Measurements from ENCODE around the gene FAM50B.

The FAM50B gene

GRCh38 chr6:3820563-3820962 lies 28.6 kb upstream of the FAM50B start:
- no peak for DNase-seq

DNA sequence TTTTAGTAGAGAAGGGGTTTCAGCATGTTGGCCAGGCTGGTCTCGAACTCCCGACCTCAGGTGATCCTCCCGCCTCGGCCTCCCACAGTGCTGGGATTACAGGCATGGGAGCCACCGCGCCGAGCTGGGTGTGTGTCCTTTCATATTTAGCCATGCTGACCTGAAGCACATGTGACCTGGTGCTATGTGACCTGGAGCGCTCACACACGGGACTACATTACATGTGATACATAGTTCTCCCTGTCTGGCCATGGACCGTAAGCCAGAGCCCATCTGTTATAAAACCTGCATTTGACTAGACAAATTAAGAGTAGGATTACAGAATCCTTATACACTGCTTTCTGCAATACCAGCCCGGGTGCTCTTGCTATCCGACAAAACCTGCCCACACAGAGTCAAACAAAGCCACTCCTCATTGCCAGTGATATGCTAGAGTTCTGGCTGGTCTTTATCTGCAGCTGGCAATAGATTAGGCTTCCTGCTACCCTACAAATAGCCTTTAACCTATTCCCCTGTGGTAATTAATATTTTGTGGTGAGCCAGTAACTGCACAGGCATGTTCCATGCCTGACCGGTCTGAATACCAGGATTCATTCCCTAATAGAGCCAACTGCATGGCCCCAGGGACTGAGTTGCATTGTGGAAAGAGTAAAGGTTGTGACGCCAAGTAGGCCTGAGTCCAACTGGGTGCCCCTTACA lies 26.3 kb upstream of the FAM50B start:
- no peak for DNase-seq

- no peak for DNase-seq
Observed at GRCh38 chr6:3823671-3824070, 25.5 kb upstream of the FAM50B start.

DNA sequence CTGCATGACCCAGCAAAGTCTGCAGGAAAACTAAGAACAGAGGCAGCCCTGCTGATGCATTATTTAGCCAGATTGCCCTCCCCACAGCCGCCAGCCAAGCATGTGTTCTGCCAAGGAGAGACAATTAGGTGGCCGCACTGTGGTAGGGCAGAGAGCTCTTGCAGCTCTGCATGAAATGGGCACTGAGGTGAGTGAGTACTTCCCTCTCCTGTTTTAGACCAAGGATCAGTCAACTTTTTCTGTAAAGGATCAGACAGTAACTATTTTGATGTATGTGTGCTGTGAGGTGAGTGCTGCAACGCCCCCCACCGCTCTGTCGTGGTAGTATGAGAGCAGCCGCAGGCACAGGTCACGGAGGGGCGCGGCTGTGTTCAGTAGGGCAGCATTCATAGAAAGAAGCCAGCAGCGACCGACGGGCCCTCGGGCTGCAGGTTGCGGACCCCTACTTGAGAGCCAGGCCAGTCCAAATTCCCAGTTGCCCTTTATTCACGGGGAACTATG lies 23.8 kb upstream of the FAM50B start:
- no peak for DNase-seq

DNA sequence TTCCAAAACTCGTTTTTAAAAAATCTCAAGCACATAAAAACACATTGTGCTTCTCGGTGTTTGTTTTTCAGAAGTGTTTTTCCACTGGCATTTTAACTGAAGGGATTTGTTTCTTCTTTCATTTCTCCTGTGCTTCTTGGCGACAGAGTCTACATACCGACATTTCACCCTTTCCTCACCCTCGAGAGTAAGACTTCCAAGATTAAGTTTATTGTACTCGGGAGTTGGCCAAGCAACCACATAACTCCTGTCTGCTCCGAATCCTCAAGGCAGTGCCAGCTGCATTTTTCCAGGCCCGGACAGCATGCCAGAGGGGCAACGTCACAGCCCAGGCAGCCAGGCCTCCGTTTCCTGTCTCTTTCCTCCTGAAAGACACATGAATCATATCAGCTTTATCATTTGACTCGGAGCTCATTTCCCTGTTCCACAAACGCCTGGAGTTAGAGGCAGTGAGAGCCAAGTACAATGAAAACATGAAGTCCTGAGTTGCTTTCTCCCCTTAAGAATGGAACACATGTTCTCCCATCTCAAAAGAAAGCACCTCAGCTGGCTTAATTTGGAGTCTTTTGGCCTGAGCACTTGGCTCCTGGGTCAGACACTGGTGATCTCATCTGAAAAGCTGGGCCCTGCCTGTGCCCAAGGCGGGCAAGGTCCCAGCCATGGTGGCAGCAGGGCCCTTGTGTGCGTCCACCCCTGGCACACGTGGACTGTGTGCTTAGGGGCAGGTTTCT lies 23.2 kb upstream of the FAM50B start:
- no peak for DNase-seq

DNA sequence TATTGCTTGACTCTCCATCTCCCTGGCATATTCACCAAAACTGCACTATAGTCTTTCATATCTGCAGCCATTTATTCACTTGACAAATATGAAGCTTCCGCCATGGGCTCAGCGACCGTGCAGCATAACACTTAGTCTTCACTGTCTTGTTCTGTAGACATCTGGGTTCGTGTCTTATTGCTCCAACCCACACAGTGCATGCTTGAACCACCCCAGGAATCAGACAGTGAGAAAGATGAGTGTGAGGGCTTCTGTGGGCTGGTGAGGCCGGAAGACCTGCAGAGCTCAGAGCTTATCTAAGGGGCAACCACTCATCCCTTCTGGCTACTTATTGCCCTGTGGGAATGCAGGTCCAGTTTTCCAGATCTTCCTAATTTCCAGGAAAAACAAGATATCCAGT lies 19.9 kb upstream of the FAM50B start:
- DNase-seq, result no peak

DNA sequence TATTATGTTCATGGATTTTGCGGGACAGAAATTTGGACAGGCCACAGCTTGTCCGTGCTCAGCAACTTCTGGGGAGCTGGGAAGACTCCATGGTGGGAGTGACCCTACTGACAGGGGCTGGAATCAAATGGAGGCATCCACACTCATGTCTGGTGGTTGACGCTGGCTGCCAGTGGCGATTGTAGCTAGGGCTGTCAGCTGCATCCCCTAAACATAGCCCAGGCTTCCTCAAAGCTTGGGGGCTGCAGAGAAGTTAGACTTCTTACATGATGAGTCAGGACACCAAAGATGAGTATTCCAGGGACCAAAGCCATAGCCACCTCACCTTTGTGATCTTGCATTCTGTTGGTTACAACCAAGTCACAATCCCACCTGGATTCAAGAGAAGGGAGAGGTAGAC lies 18.4 kb upstream of the FAM50B start:
- no peak for DNase-seq

DNA sequence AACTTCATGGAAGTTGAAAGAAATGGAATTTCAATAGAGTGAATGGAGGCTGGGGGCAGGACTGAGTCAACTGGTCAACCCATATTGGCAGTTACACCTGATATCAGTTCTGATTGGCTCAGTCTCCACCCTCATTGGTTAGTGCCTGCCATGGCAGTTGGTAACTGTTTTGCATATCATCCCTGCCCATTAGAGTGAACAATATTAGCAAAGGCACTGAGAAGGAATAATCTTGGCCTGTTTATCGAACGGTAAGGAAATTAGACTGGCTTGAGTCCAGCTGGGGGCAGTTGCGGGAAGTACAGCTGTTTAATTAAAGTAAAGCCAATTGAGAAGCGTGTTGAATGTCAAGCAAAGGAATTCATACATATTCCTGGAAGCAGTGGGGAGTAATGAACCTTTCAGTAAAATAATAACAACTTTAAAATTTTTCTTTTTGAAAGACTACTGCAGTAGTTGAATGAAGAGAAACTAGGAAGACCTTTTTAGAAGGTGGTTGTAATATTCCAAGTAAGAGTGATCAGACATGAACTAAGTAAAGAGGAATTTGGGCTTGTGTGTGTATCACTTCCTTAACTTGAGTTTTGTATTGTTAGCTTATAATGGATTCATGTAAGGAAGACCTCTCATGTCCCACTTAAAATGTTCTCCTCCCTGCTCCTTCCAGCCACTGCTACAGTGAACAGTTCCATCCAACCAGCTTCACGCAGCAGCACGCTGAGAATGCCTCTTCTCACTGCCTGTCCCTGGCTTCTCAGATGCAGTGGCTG lies 17.2 kb upstream of the FAM50B start:
- DNase-seq, result no peak

DNA sequence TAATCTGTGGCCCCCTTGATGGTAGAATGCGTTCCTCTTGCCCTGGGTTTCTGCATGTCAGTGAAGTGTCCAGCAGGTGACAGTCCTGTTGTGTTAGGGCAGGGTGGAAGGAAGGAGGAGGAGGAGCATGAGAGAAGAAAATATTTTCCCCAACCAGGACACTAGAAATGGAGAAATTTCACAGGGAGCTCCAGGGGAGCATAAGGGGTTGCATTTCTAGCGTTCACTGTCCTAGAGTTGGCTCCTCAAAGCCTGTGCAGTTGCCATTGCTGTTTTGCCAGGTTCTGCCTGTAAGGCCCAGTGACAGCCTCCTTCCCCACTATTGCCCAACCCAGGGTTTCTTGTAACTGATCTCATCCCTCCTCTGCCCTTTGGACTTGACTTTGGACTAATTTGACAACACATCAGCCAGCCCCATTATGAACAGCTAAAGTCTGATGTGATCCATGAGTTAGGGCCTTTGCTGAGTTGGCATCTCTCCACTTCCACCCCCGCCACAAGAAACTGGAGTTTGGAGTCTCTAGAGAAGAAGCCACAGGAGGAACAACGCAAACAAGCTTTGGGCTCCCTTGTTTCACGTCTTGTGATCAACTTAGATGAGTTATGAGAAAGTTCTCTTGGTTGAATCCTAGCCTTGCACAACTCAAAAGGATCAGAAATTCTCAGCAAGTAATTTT lies 14.0 kb upstream of the FAM50B start:
- no peak for DNase-seq

DNA sequence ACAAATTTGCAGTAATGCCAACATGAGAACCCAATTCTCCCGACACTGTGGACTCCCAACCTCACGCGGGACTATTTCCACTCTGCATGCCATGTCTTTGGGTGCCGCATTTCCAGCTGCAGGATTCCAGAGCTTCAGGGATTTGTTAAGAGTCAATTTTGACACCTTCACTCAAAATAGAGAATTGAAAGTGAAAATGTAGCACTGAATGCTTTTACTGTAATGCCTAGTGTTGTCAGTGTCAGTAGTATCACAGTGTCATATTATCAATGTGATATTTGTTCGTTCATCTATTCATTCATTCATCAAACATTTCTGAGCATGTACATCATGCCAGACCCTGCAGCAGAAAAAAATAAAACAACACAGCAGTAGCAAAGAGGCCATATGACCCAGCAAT lies 13.4 kb upstream of the FAM50B start:
- no peak for DNase-seq

- no peak for DNase-seq
Observed at GRCh38 chr6:3836566-3836965, 12.6 kb upstream of the FAM50B start.

DNA sequence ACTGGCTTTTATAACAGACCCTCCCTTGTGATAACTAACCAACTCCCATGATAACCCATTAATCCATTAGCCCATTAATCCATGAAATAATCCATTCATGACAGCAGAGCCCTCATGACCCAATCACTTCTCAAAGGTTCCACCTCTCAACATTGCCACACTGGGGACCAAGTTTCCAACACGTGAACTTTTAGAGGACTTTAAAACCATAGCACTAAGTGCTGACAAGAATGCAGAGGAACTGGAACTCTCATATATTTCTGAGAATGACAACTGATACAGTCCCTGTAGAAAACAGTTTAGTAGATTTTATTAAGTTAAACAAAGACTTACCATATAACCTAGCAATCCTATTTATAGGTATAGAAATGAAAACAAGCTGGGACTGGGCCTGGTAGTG lies 11.4 kb upstream of the FAM50B start:
- no peak for DNase-seq

DNA sequence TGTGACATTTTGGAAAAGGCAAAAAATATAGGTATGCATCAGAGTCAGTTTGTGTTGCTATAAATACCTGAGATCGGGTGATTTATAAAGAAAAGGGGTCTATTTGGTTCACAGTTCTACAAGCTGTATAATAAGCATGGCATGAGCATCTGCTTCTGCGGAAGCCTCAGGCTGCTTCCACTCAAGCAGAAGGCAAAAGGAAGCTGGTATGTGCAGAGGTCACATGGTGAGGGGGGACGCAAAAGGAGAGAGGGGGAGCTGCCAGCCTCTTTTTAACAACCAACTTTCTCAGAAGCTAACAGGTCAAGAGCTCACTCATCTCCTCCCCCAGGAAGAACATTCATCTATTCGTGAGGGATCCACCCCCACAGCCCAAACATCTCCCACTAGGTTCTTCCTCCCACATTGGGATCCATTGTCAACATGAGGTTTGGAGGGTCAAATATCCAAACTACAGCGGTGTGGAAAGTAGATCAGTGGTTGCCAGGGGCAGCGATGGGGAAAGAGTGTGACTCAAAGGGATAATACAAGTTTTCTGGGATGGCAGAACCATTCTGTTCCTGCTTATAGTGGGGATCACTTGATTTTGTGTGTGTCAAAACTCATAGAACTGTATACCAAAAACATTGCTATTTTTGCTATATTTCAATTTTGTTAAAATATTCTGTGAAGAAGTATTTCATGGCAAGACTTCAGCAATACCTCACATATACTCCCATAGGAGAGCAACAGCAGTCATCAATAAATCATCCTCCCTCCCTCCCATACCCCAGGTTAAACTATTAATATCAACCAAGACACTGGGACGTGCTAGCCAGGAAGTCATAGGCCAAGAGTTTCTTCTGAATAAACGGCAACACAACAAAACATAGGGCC lies 9.9 kb upstream of the FAM50B start:
- DNase-seq, result no peak

GRCh38 chr6:3841066-3841454 lies 8.1 kb upstream of the FAM50B start:
- DNase-seq, result no peak

- DNase-seq, result no peak
Observed at GRCh38 chr6:3841711-3842565, 7.2 kb upstream of the FAM50B start.

- DNase-seq, result no peak
Observed at GRCh38 chr6:3843379-3844096, 5.6 kb upstream of the FAM50B start.

DNA sequence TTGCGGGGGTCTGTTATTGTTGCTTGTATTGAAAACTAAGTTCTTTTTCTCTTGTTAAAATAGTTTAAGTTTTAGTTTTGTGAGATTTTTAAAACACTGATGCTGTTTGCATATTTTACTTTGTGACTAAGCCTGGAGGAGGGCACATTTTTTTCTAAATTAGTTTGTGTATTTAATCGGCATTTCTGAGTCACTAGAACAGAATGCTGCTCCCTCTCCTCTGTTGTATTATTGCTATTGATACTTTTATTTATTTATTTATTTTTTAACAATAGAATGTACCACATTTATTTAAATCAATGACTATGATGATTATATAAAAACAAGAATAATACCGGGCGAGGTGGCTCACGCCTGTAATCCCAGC lies 5.1 kb upstream of the FAM50B start:
- no peak for DNase-seq

DNA sequence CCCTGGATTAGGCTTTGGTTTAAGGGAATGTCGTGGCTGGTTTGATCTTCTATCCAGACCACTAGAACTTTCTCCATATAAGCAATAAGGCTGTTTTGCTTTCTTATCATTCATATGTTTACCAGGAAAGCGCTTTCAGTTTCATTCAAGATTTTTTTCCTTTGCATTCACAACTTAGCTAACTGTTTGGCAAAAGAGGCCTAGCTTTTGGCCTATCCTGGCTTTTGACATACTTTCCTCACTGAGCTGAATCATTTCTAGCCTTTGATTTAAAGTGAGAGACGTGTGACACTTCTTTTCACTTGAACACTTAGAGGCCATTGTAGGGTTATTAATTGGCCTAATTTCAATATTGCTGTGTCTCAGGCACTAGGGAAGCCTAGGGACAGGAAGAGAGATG lies 1.7 kb upstream of the FAM50B start:
- no peak for DNase-seq

DNA sequence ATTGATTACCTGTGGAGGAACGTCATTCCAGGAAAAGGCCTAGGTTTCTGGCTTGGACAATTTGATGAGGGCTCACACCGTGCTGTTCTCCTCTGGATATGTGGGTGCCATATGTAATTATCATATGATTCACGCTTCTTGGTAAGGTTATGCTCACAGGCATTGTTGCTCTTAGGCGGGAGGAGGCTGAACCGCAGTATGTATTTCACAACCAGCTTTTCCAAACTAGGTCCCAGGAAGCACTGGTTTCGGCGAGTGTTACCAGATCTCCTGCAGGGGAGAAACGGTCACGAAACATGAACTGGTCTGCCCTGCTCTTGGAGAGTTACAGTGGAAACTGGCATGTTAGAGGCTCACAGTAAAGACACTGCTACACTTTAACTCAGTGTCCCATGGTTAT lies 793 bp upstream of the FAM50B start:
- DNase-seq, result no peak

DNA sequence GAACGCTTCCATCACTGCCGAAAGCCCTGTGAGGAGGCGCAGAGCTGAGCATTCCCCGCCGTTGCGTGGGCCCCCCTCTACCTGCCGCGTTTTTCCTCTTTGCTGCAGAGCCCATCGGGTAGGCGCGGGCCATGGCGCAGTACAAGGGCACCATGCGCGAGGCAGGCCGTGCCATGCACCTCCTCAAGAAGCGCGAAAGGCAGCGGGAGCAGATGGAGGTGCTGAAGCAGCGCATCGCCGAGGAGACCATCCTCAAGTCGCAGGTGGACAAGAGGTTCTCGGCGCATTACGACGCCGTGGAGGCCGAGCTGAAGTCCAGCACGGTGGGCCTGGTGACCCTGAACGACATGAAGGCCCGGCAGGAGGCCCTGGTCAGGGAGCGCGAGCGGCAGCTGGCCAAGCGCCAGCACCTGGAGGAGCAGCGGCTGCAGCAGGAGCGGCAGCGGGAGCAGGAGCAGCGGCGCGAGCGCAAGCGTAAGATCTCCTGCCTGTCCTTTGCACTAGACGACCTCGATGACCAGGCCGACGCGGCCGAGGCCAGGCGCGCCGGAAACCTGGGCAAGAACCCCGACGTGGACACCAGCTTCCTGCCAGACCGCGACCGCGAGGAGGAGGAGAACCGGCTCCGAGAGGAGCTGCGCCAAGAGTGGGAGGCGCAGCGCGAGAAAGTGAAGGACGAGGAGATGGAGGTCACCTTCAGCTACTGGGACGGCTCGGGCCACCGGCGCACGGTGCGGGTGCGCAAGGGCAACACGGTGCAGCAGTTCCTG lies 693 bp downstream of the FAM50B start:
- no peak for DNase-seq
